Natural killer cell (primary cell): ENCODE results near the gene GFOD2. TPM values are rescaled to one million over a fixed set of nuclear protein-coding genes. Genes with fewer than 3 reads are reported as not detected.

Experiments
- ATAC-seq, 3 donors: fragments of 150-1000 bp in 2 of 3; fragments of 200-7000 bp in 1 of 3; cut with Tn5 transposase; 1 replicate in 1 of 3; 2 replicates in 2 of 3; pipeline ENCODE4 v1.10.0; 2021; ENCODE audit warnings: mild to moderate bottlenecking in 2 of 3, moderate library complexity in 2 of 3
- DNase-seq, 2 donors: peaks; one replicate each; pipeline versions ENCODE4 v3.0.0 to v3.0.0-alpha.2; 2013 to 2021; ENCODE audit warnings: mixed read lengths in 1 of 2
- H3K27ac ChIP-seq: one replicate; pipeline ENCODE4 v1.5.1; 2013; ENCODE audit warnings: mild to moderate bottlenecking, low read length
- H3K27me3 ChIP-seq: one replicate; pipeline ENCODE4 v1.6.1; 2013; ENCODE audit warnings: low read length; ENCODE audit not compliant: control insufficient read depth, insufficient read depth
- H3K36me3 ChIP-seq: one replicate; pipeline ENCODE4 v1.6.1; 2013; ENCODE audit warnings: low read length; ENCODE audit not compliant: control insufficient read depth, insufficient read depth
- H3K4me1 ChIP-seq: one replicate; pipeline ENCODE4 v1.6.1; 2013; ENCODE audit warnings: low read length; ENCODE audit not compliant: control insufficient read depth, insufficient read depth
- H3K4me3 ChIP-seq: one replicate; pipeline ENCODE4 v1.5.1; 2013; ENCODE audit warnings: low read length
- H3K9me3 ChIP-seq: one replicate; pipeline ENCODE4 v1.6.1; 2013; ENCODE audit warnings: low read length; ENCODE audit not compliant: control insufficient read depth, insufficient read depth
- H3K27ac Mint-ChIP-seq, 2 donors: one replicate each; pipeline ENCODE4 v1.8.0; 2022; ENCODE audit warnings: mild to moderate bottlenecking in 2 of 2, mixed read lengths in 2 of 2, moderate library complexity in 1 of 2
- H3K27me3 Mint-ChIP-seq, 2 donors: one replicate each; pipeline ENCODE4 v1.8.0; 2022; ENCODE audit warnings: low read depth in 2 of 2, mixed read lengths in 2 of 2
- H3K36me3 Mint-ChIP-seq: one replicate; pipeline ENCODE4 v1.8.0; 2022; ENCODE audit warnings: mixed read lengths
- H3K4me1 Mint-ChIP-seq, 2 donors: one replicate each; pipeline ENCODE4 v1.8.0; 2022; ENCODE audit warnings: mixed read lengths in 2 of 2
- H3K4me3 Mint-ChIP-seq: one replicate; pipeline ENCODE4 v1.8.0; 2022; ENCODE audit warnings: mild to moderate bottlenecking, moderate library complexity, mixed read lengths
- H3K9me3 Mint-ChIP-seq, 2 donors: one replicate each; pipeline ENCODE4 v1.8.0; 2022; ENCODE audit warnings: mixed read lengths in 2 of 2
- CTCF ChIP-seq: fragments of 200-600 bp; IDR thresholded peaks from one replicate; pipeline ENCODE4 v1.8.0; 2022; ENCODE audit warnings: antibody characterized with exemption
- WGBS: methylation state at CpG from one replicate; pipeline ENCODE4 v1.1.7; 2013; ENCODE audit warnings: missing lambda C conversion rate; ENCODE audit not compliant: insufficient coverage; 5-methylcytosine and 5-hydroxymethylcytosine counted together
- intact Hi-C: fragments of 100-400 bp; cut with micrococcal nuclease; formaldehyde crosslinking; loops from one replicate; pipeline ENCODE4 v1.14.2; 2022
- total RNA-seq, 4 donors: library from RNA; stranded (reverse); fragments of 120-200 nt in 1 of 4; gene quantifications; one replicate each; pipeline versions ENCODE4 v1.2.3 to v1.2.4, GENCODE V29; 2013 to 2022

Gene GFOD2
- total RNA-seq, 3 donors from 2014 or later (not counting 1 experiment from before 2014, with no cell fraction given) = 6.5 to 10.9 (median 8.3) TPM

- H3K36me3 ChIP-seq = peaks cover 3% of the 10 kb centered on the region
- no peak overlapping the region for H3K27ac ChIP-seq
- no peak for ATAC-seq
- intact Hi-C loops = no loop called here
- 75% methylated on average over 8 of the region's 8 CpGs for WGBS
- H3K27me3 Mint-ChIP-seq = no peaks in the 10 kb centered on the region
- no peaks in the 10 kb centered on the region for H3K36me3 Mint-ChIP-seq
- no peak overlapping the region for H3K4me3 Mint-ChIP-seq
- DNase-seq = no peak
- TF ChIP-seq CTCF = no peak
- H3K4me1 ChIP-seq = no peaks in the 10 kb centered on the region
- H3K27ac Mint-ChIP-seq = no peak overlapping the region
- no peaks in the 10 kb centered on the region for H3K9me3 Mint-ChIP-seq
- peaks cover 0 to 5% of the 10 kb centered on the region in 2 donors for H3K4me1 Mint-ChIP-seq
- H3K4me3 ChIP-seq = no peak overlapping the region
- no peaks in the 10 kb centered on the region for H3K27me3 ChIP-seq
- no peaks in the 10 kb centered on the region for H3K9me3 ChIP-seq
Observed at GRCh38 chr16:67676939-67677338, 42.2 kb downstream of the GFOD2 start.

GRCh38 chr16:67676516-67676915, 42.6 kb downstream of the GFOD2 start:
- H3K4me1 Mint-ChIP-seq = peaks cover 0 to 5% of the 10 kb centered on the region in 2 donors
- Histone ChIP-seq H3K9me3 (no peaks in the 10 kb centered on the region), H3K4me1 (no peaks in the 10 kb centered on the region), H3K27me3 (no peaks in the 10 kb centered on the region), H3K36me3 (peaks cover 3% of the 10 kb centered on the region), H3K4me3 (no peak overlapping the region), H3K27ac (no peak overlapping the region)
- WGBS = 92% methylated on average over 4 of the region's 4 CpGs
- intact Hi-C loops = no loop called here
- no peaks in the 10 kb centered on the region for H3K9me3 Mint-ChIP-seq
- no peak overlapping the region for H3K27ac Mint-ChIP-seq
- no peaks in the 10 kb centered on the region for H3K27me3 Mint-ChIP-seq
- no peak overlapping the region for H3K4me3 Mint-ChIP-seq
- DNase-seq = no peak
- H3K36me3 Mint-ChIP-seq = no peaks in the 10 kb centered on the region
- no peak for TF ChIP-seq CTCF
- no peak for ATAC-seq

DNA sequence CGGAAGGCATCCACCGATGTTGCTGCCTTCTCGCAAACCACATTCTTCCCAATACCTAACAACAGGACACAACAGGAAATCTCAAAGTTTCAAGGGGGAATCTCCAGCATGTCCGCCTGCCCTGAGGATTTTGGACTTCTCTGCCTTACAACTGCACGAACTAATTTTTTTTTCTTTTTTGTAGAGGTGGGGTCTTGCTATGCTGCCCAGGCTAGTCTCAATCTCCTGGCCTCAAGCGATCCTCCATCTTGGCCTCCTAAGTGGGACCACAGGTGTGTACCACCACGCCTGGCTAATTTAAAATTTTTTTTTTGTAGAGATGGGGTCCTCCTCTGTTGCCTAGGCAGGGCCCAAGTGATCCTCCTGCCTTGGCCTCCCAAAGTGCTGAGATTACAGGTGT, 43.1 kb downstream of the GFOD2 start:
- no peak for ATAC-seq
- H3K4me3 Mint-ChIP-seq = no peak overlapping the region
- H3K36me3 ChIP-seq = peaks cover 3% of the 10 kb centered on the region
- no peak for DNase-seq
- no peaks in the 10 kb centered on the region for H3K9me3 Mint-ChIP-seq
- H3K27ac Mint-ChIP-seq = no peak overlapping the region
- no peak overlapping the region for H3K27ac ChIP-seq
- TF ChIP-seq CTCF = no peak
- H3K4me3 ChIP-seq = no peak overlapping the region
- H3K27me3 Mint-ChIP-seq = no peaks in the 10 kb centered on the region
- H3K9me3 ChIP-seq = no peaks in the 10 kb centered on the region
- peaks cover 0 to 5% of the 10 kb centered on the region in 2 donors for H3K4me1 Mint-ChIP-seq
- no peaks in the 10 kb centered on the region for H3K36me3 Mint-ChIP-seq
- intact Hi-C loops = no loop called here
- WGBS = 95% methylated on average over 7 of the region's 7 CpGs
- no peaks in the 10 kb centered on the region for H3K27me3 ChIP-seq
- H3K4me1 ChIP-seq = no peaks in the 10 kb centered on the region

DNA sequence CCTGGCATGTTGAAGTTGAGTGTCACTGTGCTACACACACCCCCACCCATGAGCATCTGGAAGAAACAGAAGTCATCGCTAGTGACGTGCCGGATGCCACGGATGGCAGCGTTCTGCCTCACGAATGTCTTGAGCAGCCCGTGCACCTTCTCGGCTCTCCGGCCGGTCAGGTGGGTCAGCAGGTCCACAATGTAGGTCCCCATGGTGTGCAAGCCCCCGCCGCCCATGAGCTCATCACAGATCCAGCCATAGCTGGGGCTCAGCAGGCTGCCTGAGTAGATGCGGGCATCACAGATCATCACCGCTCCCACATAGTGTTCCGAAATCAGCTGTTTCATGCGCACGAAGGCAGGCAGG, 43.6 kb downstream of the GFOD2 start:
- Mint-ChIP-seq H3K27me3 (no peaks in the 10 kb centered on the region), H3K36me3 (no peaks in the 10 kb centered on the region), H3K27ac (no peak overlapping the region), H3K4me3 (no peak overlapping the region), H3K9me3 (no peaks in the 10 kb centered on the region), H3K4me1 (peaks cover 0 to 5% of the 10 kb centered on the region in 2 donors)
- no peak for TF ChIP-seq CTCF
- Histone ChIP-seq H3K4me1 (no peaks in the 10 kb centered on the region), H3K27me3 (no peaks in the 10 kb centered on the region), H3K36me3 (peaks cover 3% of the 10 kb centered on the region), H3K4me3 (no peak overlapping the region), H3K9me3 (no peaks in the 10 kb centered on the region), H3K27ac (no peak overlapping the region)
- intact Hi-C loops = no loop called here
- WGBS = 97% methylated on average over 17 of the region's 17 CpGs
- no peak for ATAC-seq
- DNase-seq = no peak
